Thyroid gland (tissue), 4 donors: ENCODE data around the gene TAS2R31. TPM values are rescaled to one million over a fixed set of nuclear protein-coding genes. Genes with fewer than 3 reads are reported as not detected.

Experiments
- DNase-seq, 2 donors: peaks; one replicate each; pipeline ENCODE4 v3.0.0-alpha.2; 2019
- H3K27ac ChIP-seq, 3 donors: fragments of 200-600 bp; sonication (generic); 1 replicate in 2 of 3; 2 replicates in 1 of 3; pipeline ENCODE4 v1.5.1; 2016 to 2019; ENCODE audit warnings: mild to moderate bottlenecking in 1 of 3, moderate library complexity in 1 of 3
- H3K27me3 ChIP-seq: fragments of 200-600 bp; sonication (generic); one replicate; pipeline ENCODE4 v1.5.1; 2019
- H3K36me3 ChIP-seq, 2 donors: fragments of 200-600 bp; sonication (generic); one replicate each; pipeline ENCODE4 v1.5.1; 2016 to 2019
- H3K4me1 ChIP-seq, 2 donors: fragments of 200-600 bp; sonication (generic); one replicate each; pipeline ENCODE4 v1.5.1; 2017 to 2019
- H3K4me3 ChIP-seq, 3 donors: fragments of 200-600 bp; sonication (generic); replicated peaks in 1 of 3; 1 replicate in 2 of 3; 2 replicates in 1 of 3; pipeline ENCODE4 v1.5.1; 2016; ENCODE audit warnings: mild to moderate bottlenecking in 1 of 3
- H3K9me3 ChIP-seq: fragments of 200-600 bp; sonication (generic); one replicate; pipeline ENCODE4 v1.5.1; 2017
- POLR2A ChIP-seq, 2 donors: fragments of 450-650 bp; IDR thresholded peaks; one replicate each; pipeline ENCODE4 v1.6.1; 2017; ENCODE audit warnings: antibody characterized with exemption in 2 of 2, mild to moderate bottlenecking in 2 of 2, moderate library complexity in 1 of 2
- WGBS, 2 donors: methylation state at CpG; one replicate each; pipeline ENCODE4 v1.1.5; 2017; 5-methylcytosine and 5-hydroxymethylcytosine counted together
- intact Hi-C: fragments of 100-400 bp; cut with DNase I; formaldehyde crosslinking; loops from one replicate; pipeline ENCODE4 v1.15.1; 2023
- total RNA-seq, 4 donors: library from RNA; depleted of rRNA; stranded (reverse); fragments of >200 nt; gene quantifications; one replicate each; pipeline ENCODE4 v1.2.3, GENCODE V29; 2016
- TF ChIP-seq, protein P1 (sequence below), 6 experiments: fragments of 200-600 bp in 3 of 6; fragments of 450-650 bp in 3 of 6; sonication (generic) in 3 of 6; IDR thresholded peaks; one replicate each; pipeline ENCODE4 v1.5.1; 2016 to 2019; ENCODE audit warnings: antibody characterized with exemption in 6 of 6, mild to moderate bottlenecking in 2 of 6, inconsistent platforms in 1 of 6, moderate library complexity in 1 of 6

Gene TAS2R31
- total RNA-seq, 4 donors from 2014 or later = 4.9 to 30.5 (median 11.9) TPM

GRCh38 chr12:11007608-11008007 lies 23.6 kb downstream of the TAS2R31 start:
- no peaks in the 10 kb centered on the region for H3K9me3 ChIP-seq
- no peaks in the 10 kb centered on the region for H3K27me3 ChIP-seq
- H3K36me3 ChIP-seq = no peaks in the 10 kb centered on the region
- intact Hi-C loops = no loop called here
- no peak for DNase-seq
- WGBS, 2 donors = 95 to 100% methylated on average over 1 of the region's 1 CpG
- H3K4me1 ChIP-seq = no peaks in the 10 kb centered on the region
- TF ChIP-seq, protein P1, sequence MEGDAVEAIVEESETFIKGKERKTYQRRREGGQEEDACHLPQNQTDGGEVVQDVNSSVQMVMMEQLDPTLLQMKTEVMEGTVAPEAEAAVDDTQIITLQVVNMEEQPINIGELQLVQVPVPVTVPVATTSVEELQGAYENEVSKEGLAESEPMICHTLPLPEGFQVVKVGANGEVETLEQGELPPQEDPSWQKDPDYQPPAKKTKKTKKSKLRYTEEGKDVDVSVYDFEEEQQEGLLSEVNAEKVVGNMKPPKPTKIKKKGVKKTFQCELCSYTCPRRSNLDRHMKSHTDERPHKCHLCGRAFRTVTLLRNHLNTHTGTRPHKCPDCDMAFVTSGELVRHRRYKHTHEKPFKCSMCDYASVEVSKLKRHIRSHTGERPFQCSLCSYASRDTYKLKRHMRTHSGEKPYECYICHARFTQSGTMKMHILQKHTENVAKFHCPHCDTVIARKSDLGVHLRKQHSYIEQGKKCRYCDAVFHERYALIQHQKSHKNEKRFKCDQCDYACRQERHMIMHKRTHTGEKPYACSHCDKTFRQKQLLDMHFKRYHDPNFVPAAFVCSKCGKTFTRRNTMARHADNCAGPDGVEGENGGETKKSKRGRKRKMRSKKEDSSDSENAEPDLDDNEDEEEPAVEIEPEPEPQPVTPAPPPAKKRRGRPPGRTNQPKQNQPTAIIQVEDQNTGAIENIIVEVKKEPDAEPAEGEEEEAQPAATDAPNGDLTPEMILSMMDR (IDR thresholded peaks at IDR 0.05) = no peak
- TF ChIP-seq POLR2A (IDR thresholded peaks at IDR 0.05) = no peak
- H3K27ac ChIP-seq = no peak overlapping the region
- no peak overlapping the region for H3K4me3 ChIP-seq

DNA sequence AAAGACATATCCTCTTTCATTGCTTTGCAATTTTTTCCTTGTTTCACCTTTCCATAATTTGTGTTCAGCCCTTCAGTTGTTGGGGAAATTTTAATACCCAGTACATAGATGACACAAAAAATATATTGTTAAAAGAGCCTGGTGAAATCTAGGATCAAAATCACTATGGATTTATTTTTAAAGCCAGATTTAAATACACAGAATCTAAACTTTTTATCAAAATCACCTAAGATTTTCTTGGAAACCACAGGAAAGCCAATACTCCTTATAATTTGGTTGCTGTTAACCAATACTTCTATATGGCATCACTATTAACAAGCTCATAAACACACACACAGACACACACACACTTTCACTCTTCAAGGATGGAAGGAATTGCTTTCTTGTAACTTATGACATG lies 33.0 kb downstream of the TAS2R31 start, which contains the start of gene TAS2R20:
Gene TAS2R20, minus strand, starts transcription at position 101 of the 400 bp plus-strand sequence. CDS start 429 bp downstream, outside the sequence.
- intact Hi-C loops = no loop called here
- H3K4me1 ChIP-seq = no peaks in the 10 kb centered on the region
- H3K9me3 ChIP-seq = no peaks in the 10 kb centered on the region
- H3K27ac ChIP-seq = no peak within 1 kb of the TSS
- H3K27me3 ChIP-seq = no peaks in the 10 kb centered on the region
- no peak for DNase-seq
- TF ChIP-seq POLR2A (IDR thresholded peaks at IDR 0.05) = no peak
- TF ChIP-seq, protein P1 (IDR thresholded peaks at IDR 0.05) = no peak
- no peaks in the 10 kb centered on the region for H3K36me3 ChIP-seq
- H3K4me3 ChIP-seq = no peak within 1 kb of the TSS

- TF ChIP-seq, protein P1 (IDR thresholded peaks at IDR 0.05) = no peak
- no peak for TF ChIP-seq POLR2A (IDR thresholded peaks at IDR 0.05)
- 92 to 96% methylated on average over 3 of the region's 3 CpGs for WGBS, 2 donors
- DNase-seq = no peak
- Histone ChIP-seq H3K9me3 (no peaks in the 10 kb centered on the region), H3K36me3 (no peaks in the 10 kb centered on the region), H3K27me3 (no peaks in the 10 kb centered on the region), H3K27ac (no peak overlapping the region), H3K4me1 (no peaks in the 10 kb centered on the region), H3K4me3 (no peak overlapping the region)
- intact Hi-C loops = no loop called here
Observed at GRCh38 chr12:10994307-10994706, 36.9 kb downstream of the TAS2R31 start.

- no peaks in the 10 kb centered on the region for H3K4me1 ChIP-seq
- H3K27ac ChIP-seq = no peak overlapping the region
- H3K36me3 ChIP-seq = no peaks in the 10 kb centered on the region
- intact Hi-C loops = no loop called here
- TF ChIP-seq POLR2A (IDR thresholded peaks at IDR 0.05) = no peak
- no peak for DNase-seq
- no peak overlapping the region for H3K4me3 ChIP-seq
- no peaks in the 10 kb centered on the region for H3K9me3 ChIP-seq
- H3K27me3 ChIP-seq = no peaks in the 10 kb centered on the region
- 94 to 97% methylated on average over 2 of the region's 2 CpGs for WGBS, 2 donors
Observed at GRCh38 chr12:10989107-10989506, 42.1 kb downstream of the TAS2R31 start.

DNA sequence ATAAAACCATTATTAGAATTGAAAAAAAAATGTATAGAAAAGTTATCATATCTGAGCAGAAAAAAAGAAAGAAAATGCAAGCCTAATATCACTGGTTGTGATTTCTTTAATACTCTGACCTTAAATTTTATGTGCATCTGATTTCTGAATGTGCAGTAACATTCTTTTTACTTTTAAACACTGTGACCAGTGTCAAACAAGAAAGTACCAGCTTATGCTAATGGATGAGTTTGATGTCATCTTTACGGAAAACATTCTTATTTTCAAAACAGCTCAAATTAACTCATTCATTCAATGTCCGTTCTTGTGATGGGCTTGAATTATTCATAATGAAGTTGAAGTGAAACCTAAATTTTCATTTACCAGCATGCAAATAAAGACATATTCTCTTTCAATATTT lies 44.4 kb downstream of the TAS2R31 start, which contains the start of gene TAS2R50:
Gene TAS2R50, minus strand, starts transcription at position 101 of the 400 bp plus-strand sequence. Its CDS starts 52 bp downstream, at position 49.
- Histone ChIP-seq H3K27me3 (no peaks in the 10 kb centered on the region), H3K27ac (no peak within 1 kb of the TSS), H3K9me3 (no peaks in the 10 kb centered on the region), H3K4me1 (no peaks in the 10 kb centered on the region), H3K36me3 (no peaks in the 10 kb centered on the region), H3K4me3 (no peak within 1 kb of the TSS)
- no peak for TF ChIP-seq POLR2A (IDR thresholded peaks at IDR 0.05)
- TF ChIP-seq, protein P1 (IDR thresholded peaks at IDR 0.05) = no peak
- 46 to 51% methylated on average over 2 of the region's 2 CpGs for WGBS, 2 donors
- intact Hi-C loops = no loop called here
- DNase-seq = no peak

DNA sequence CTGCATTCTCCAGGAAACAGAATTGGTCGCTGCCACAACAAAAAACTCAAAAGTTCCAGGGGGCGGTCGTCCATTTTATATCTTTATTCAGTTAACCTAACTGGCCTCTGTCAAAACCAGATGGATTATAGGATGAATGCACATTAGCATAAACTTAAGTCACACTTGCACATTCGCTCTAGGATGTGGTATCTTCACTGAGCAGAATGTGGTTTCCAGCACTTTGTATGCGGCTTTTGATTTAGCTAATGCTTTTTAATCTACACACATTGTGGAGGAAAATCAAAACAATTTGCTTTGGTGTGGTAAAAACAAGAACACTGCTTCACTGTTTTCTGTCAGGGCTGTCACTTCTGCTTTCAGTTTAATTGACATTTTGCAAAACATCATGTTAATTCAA lies 49.0 kb downstream of the TAS2R31 start:
- no peaks in the 10 kb centered on the region for H3K36me3 ChIP-seq
- TF ChIP-seq, protein P1 (IDR thresholded peaks at IDR 0.05) = no peak
- TF ChIP-seq POLR2A (IDR thresholded peaks at IDR 0.05) = no peak
- whole genome bisulfite sequencing, 2 donors = 86 to 88% methylated on average over 5 of the region's 5 CpGs

More for the DNA sequence above, 49.0 kb downstream of the TAS2R31 start:
- no peaks in the 10 kb centered on the region for H3K4me1 ChIP-seq
- intact Hi-C loops = no loop called here
- no peak for DNase-seq
- H3K27ac ChIP-seq = no peak overlapping the region
- H3K27me3 ChIP-seq = no peaks in the 10 kb centered on the region
- H3K4me3 ChIP-seq = no peak overlapping the region
- H3K9me3 ChIP-seq = no peaks in the 10 kb centered on the region
